GM19025 (cell line): ENCODE results near the gene PSEN1.
"Not testable (repeated sequence)": the region's sequence is repeated elsewhere in the genome, so short reads cannot be mapped to it uniquely, and the experiment has no call there.

Experiments used
- ATAC-seq: cut with Tn5 transposase; IDR thresholded peaks from one replicate; pipeline ENCODE4 v1.9.1; 2021; ENCODE audit warnings: mild to moderate bottlenecking, low read depth, moderate library complexity; ENCODE audit not compliant: unreplicated experiment

PSEN1 gene

DNA sequence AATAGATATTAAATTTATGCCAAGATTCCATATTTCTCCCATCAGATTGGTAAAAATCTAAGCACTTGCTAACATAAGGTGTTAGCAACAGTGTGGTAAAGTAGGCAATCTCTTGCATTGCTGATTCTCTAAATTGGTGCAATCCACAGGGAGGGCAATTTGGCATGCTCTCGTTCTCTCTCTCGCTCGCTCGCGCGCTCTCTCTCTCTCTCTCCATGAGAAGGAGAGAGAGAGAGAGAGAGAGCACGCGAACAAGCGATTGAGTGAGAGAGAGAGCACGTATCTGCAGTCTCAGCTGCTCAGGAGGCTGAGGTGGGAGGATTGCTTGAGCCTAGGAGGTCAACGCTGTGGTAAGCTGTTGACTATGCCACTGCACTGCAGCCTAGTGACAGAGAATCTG lies 25.9 kb downstream of the PSEN1 start:
- no peak for ATAC-seq

DNA sequence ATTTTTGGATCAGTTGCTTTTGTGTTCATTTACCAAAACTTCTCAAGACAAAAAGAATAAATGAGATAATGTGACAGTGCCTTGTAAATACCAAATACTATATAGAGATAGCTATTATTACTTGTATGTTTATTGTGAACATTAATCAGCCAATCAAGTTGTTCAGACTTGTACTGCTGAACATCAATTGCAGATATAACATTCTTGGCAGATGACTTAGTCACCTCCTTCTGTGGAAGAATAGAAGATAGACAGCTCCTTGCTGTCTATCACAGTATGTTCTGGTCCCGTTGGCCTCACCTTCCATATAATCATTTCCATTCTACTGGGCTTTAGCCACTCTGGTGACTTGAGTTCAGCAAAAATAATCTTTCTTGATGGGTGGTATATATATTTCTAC lies 30.1 kb downstream of the PSEN1 start:
- no peak for ATAC-seq

DNA sequence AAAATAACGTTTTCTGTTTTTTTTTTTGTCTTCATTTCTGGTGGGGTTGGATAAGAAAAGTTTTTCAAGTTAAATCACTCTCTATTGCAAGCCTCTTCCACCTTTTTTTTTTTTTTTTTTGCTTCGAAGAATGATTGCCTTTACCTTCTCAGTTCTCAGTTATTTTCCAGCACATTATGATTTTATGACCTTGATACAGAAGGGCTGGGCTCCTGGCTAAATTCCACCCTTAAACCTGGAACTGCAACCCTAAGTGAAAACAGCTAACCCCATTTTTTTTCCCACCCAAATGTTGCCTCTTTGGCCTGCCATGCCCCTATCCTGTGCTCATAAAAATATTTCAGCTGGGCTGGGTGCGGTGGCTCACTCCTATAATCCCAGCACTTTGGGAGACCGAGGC lies 31.4 kb downstream of the PSEN1 start:
- no peak for ATAC-seq

DNA sequence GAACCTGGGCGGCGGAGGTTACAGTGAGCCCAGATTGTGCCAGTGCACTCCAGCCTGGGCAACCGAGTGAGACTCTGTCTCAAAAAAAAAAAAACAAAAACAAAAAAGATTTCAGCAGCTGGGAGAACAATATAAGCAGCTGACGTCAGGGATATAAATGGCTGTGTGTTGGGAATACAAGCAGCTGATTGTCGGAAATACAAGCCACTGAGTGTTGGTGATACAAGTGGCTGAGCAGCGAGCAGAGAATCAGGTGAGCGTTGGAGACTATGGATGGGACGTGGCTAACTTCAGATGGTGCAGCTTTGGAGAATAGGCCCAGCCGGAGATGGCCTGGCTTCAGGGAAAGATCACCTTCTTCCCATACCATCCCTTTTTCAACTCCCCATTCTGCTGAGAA lies 32.0 kb downstream of the PSEN1 start:
- ATAC-seq = no peak

DNA sequence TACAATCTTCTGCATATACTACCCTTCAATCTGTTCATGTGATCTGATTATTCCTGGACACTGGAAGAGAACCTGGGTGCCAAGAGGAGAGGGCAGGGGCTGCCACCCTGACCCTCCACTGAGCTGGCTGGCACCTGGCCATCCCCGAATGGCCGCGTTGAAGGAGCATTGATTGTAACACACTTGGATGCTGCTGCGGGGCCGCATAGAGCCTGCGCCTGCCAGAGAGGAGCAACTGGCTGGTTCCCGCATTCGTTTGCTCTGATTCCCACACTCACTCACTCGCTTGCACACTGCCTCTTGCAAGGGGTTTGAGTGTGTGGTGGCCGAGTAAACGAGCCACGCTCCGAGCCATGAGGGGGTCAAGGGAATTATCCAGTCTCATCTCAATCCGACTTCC lies 32.4 kb downstream of the PSEN1 start:
- ATAC-seq = no peak

DNA sequence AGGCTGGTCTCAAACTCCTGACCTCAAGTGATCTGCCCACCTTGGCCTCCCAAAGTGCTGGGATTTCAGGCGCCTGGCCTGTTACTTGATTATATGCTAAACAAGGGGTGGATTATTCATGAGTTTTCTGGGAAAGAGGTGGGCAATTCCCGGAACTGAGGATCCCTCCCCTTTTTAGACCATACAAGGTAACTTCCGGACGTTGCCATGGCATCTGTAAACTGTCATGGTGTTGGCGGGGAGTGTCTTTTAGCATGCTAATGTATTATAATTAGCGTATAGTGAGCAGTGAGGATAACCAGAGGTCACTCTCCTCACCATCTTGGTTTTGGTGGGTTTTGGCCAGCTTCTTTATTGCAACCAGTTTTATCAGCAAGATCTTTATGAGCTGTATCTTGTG lies 33.5 kb downstream of the PSEN1 start:
- not testable (repeated sequence) for ATAC-seq

DNA sequence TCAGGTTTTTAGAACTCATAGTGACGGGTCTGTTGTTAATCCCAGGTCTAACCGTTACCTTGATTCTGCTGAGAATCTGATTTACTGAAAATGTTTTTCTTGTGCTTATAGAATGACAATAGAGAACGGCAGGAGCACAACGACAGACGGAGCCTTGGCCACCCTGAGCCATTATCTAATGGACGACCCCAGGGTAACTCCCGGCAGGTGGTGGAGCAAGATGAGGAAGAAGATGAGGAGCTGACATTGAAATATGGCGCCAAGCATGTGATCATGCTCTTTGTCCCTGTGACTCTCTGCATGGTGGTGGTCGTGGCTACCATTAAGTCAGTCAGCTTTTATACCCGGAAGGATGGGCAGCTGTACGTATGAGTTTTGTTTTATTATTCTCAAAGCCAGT lies 34.4 kb downstream of the PSEN1 start:
- ATAC-seq = no peak

DNA sequence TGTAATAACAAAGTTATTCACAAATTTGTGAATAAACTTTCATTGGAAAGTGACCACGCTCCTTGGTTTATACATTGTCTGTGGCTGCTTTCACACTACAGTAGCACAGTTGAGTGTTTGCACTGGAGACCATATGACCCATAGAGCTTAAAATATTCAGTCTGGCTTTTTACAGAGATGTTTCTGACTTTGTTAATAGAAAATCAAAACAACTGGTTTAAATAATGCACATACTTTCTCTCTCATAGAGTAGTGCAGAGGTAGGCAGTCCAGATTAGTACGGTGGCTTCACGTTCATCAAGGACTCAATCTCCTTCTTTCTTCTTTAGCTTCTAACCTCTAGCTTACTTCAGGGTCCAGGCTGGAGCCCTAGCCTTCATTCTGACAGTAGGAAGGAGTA lies 36.2 kb downstream of the PSEN1 start:
- no peak for ATAC-seq

DNA sequence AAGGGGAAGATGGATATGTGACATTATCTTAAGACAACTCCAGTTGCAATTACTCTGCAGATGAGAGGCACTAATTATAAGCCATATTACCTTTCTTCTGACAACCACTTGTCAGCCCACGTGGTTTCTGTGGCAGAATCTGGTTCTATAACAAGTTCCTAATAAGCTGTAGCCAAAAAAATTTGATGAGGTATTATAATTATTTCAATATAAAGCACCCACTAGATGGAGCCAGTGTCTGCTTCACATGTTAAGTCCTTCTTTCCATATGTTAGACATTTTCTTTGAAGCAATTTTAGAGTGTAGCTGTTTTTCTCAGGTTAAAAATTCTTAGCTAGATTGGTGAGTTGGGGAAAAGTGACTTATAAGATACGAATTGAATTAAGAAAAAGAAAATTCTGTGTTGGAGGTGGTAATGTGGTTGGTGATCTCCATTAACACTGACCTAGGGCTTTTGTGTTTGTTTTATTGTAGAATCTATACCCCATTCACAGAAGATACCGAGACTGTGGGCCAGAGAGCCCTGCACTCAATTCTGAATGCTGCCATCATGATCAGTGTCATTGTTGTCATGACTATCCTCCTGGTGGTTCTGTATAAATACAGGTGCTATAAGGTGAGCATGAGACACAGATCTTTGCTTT lies 36.9 kb downstream of the PSEN1 start:
- ATAC-seq = no peak

DNA sequence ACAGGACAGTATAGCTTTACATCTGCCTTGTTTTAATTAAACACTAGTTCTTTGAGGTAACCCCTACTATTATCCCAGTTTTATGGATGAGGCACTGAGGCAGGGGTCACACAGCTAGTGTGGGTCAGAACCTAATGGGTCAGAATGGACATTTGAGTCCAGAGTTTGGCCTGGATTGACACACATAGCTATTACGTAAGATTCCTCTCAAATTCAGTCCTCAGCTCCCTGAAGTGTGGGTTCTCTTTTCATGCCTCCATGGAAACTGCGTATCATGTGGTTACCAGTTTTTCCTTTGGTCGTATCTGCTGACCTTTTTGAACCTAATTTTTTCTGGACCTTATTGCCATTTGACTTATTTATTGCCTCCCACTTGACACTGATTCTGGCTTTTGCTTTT lies 40.4 kb downstream of the PSEN1 start:
- ATAC-seq = no peak

GRCh38 chr14:73180385-73180805 lies 44.1 kb downstream of the PSEN1 start:
- no peak for ATAC-seq

DNA sequence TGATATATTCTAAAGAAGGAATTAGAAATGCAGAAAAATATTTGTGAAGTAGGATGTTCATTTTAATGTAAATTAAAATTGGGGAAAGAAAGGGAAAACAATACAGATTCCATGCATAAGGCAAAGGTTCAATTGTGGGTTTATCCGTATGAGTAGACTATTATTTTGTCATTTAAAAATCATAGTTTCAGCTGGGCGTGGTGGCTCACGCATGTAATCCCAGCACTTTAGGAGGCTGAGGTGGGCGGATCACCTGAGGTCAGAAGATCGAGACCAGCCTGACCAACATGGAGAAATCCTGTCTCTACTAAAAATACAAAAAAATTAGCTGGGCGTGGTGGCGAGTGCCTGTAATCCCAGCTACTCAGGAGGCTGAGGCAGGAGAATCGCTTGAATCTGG lies 44.7 kb downstream of the PSEN1 start:
- ATAC-seq = not testable (repeated sequence)

DNA sequence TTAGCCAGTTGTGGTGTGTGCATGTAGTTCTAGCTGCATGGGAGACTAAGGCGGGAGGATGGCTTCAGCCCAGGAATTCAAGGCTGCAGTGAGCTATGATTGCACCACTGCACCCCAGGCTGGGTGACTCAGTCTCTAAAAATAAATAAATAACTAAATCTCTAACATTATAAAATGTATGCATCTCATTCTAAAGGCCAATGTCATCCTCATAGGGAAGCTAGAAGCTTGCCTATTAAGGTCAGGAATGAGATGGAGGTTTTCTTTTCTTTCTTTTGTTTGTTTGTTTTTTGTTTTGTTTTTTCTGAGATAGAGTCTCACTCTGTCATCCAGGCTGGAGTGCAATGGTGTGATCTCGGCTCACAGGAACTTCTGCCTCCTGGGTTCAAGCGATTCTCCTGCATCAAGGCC lies 52.2 kb downstream of the PSEN1 start:
- no peak for ATAC-seq

DNA sequence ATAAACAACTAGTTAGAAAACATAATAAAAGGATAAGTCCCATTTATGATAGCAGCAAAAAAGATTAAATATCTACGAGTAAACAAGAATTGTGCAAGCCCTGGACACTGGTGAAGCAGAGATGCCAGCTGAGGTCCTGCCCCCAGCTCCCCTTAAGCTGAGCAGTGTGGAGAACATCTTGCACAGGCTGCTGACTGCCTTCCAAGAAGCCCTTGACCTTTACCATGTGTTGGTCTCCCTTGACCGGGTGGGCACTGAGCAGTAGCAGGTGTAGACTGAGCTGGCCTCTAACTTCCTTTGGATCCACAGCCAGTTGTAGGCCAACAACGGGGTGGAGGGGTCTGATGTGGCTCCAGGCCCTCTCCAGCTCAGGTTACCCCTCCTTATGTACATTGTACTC lies 53.3 kb downstream of the PSEN1 start:
- no peak for ATAC-seq

DNA sequence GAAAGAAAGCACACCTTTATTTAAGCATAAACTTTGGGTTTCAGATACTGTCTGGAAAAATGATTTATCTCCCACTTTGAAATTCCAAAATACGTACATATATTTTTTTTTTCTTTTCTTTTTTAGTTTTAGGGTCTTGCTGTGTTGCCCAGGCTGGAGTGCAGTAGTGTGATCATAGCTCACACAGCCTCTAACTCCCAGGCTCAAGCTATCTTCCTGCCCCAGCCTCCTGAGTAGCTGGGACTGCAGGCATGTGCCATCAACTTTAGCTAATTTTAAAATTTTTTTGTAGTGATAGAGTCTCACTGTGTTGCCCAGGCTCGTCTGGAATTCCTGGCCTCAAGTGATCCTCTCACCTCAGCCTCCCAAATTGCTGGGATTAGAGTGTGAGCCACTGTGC lies 55.1 kb downstream of the PSEN1 start:
- no peak for ATAC-seq

DNA sequence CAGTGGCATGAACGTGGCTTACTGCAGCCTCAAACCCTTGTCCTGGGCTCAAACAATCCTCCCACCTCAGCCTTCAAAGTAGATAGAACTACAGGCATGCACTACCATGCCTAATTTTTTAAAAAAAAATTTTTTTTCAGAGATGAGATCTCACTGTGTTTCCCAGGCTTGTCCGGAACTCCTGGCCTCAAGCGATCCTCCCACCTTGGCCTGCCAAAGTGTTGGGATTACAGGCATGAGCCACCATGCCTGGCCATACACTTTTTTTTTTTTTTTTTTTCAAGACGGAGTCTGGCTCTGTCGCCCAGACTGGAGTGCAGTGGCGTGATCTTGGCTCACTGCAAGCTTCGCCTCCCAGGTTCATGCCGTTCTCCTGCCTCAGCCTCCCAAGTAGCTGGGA lies 58.0 kb downstream of the PSEN1 start:
- not testable (repeated sequence) for ATAC-seq

DNA sequence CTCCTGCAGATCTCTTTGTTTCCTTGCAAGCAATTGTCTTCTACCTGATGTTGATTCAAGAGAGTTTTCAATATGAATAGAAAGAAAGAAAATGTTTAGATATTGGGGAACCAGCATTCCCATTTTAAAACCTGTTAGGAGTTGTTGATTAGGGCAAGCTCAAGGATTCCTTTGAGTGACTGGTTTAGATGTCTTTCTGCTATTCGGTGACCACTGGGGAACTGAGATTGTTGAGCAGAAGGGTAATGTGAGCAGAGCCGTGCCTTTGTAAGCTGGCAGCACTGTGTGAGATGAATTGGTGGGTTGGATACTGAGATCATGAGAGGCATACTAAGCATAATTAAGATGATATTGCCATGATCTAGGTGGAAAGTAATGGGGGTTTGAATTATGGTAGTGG lies 61.9 kb downstream of the PSEN1 start:
- ATAC-seq = no peak

DNA sequence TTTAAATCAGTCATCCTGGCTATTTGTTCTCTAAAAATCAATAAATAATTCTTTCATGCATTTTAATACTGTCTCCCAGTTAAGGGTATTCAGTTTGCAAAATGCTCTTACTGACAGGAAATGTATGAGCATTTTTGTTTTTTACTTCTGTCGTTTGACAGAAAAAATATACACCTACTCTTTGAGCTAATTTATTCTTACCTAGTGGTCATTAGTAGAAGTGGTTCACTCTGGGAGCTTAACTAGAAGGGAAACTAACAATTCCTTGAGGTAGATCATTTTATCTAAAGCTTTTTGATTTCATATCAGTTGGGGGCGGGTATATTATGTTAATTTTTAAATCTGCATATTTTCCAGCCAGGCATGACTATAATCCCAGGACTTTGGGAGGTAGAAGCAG lies 67.2 kb downstream of the PSEN1 start:
- ATAC-seq = no peak

DNA sequence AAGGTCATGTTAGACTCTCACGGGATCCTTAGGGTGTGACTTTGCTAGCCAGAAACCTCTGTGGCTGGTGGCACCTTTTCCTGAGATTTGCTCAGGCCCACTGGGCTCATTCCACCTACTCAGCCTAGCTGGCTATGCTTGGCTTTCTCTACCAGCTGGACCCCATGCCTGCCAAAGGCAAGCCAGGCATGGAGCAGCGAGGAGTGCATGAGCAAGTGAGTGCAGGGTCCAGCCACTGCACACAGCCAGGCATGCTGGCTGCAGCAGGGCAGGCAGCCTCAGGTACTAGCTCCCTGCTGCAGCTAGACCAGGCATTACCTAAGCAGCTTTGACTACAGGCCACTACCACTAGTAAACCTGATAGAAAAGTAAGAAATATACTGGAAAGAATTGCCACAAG lies 71.3 kb downstream of the PSEN1 start:
- no peak for ATAC-seq

GRCh38 chr14:73208390-73208789 lies 72.1 kb downstream of the PSEN1 start:
- ATAC-seq = no peak

- ATAC-seq = no peak
These were observed 72.5 kb downstream of the PSEN1 start for GRCh38 chr14:73208846-73209245.

- no peak for ATAC-seq
These were observed 73.6 kb downstream of the PSEN1 start for GRCh38 chr14:73209953-73210352.
